HG03196 (cell line): ENCODE data around the gene ANO2.

Source experiments
- ATAC-seq: cut with Tn5 transposase; IDR thresholded peaks from one replicate; pipeline ENCODE4 v1.9.1; 2021; ENCODE audit not compliant: unreplicated experiment

ANO2 gene

GRCh38 chr12:5630726-5631125 lies 314.3 kb downstream of the ANO2 start:
- ATAC-seq, result no peak

- no peak for ATAC-seq
These were observed 316.6 kb downstream of the ANO2 start for GRCh38 chr12:5628501-5628900.

- no peak for ATAC-seq
These were observed 317.9 kb downstream of the ANO2 start for GRCh38 chr12:5627053-5627630.

- ATAC-seq, result no peak
These were observed 318.9 kb downstream of the ANO2 start for GRCh38 chr12:5626151-5626550.

- no peak for ATAC-seq
These were observed 320.4 kb downstream of the ANO2 start for GRCh38 chr12:5624486-5625272.

GRCh38 chr12:5623411-5623810 lies 321.6 kb downstream of the ANO2 start:
- no peak for ATAC-seq

- no peak for ATAC-seq
These were observed 322.8 kb downstream of the ANO2 start for GRCh38 chr12:5622280-5622679.

- ATAC-seq, result no peak
These were observed 323.7 kb downstream of the ANO2 start for GRCh38 chr12:5621329-5621728.

GRCh38 chr12:5620896-5621295 lies 324.2 kb downstream of the ANO2 start:
- no peak for ATAC-seq

- ATAC-seq, result no peak
These were observed 325.4 kb downstream of the ANO2 start for GRCh38 chr12:5619628-5620027.

GRCh38 chr12:5616854-5617253 lies 328.2 kb downstream of the ANO2 start:
- no peak for ATAC-seq

GRCh38 chr12:5615760-5616159 lies 329.3 kb downstream of the ANO2 start:
- no peak for ATAC-seq

- ATAC-seq, result no peak
These were observed 330.8 kb downstream of the ANO2 start for GRCh38 chr12:5614256-5614655.

- ATAC-seq, result no peak
These were observed 332.3 kb downstream of the ANO2 start for GRCh38 chr12:5612556-5613410.

- no peak for ATAC-seq
These were observed 333.9 kb downstream of the ANO2 start for GRCh38 chr12:5611162-5611561.

GRCh38 chr12:5599378-5599777 lies 345.7 kb downstream of the ANO2 start:
- no peak for ATAC-seq

GRCh38 chr12:5593998-5594397 lies 351.1 kb downstream of the ANO2 start:
- ATAC-seq, result no peak

GRCh38 chr12:5593086-5593485 lies 352.0 kb downstream of the ANO2 start:
- ATAC-seq, result no peak

- no peak for ATAC-seq
These were observed 352.7 kb downstream of the ANO2 start for GRCh38 chr12:5592310-5592709.

GRCh38 chr12:5590316-5590715 lies 354.7 kb downstream of the ANO2 start:
- ATAC-seq, result no peak

- no peak for ATAC-seq
These were observed 356.0 kb downstream of the ANO2 start for GRCh38 chr12:5589054-5589453.

- no peak for ATAC-seq
These were observed 356.5 kb downstream of the ANO2 start for GRCh38 chr12:5588591-5588990.
